Hepatocyte (in vitro differentiated cells): Measurements from ENCODE around the gene IKBKE. TPM values are rescaled to one million over a fixed set of nuclear protein-coding genes. Genes with fewer than 3 reads are reported as not detected.
A peak's percentile ranks its signal among the peaks of the same experiment; 100 is the strongest.

ENCODE experiments used
- DNase-seq: peaks from one replicate; pipeline ENCODE4 v3.0.0-alpha.2; 2016; ENCODE audit warnings: low spot score
- H2AFZ ChIP-seq: fragments of 200-600 bp; sonication (generic); 2 replicates; pipeline ENCODE4 v1.6.0; 2016; ENCODE audit warnings: antibody characterized with exemption, mild to moderate bottlenecking
- H3K27ac ChIP-seq: fragments of 200-600 bp; sonication (generic); 2 replicates; pipeline ENCODE4 v1.5.1; 2016; ENCODE audit warnings: mild to moderate bottlenecking
- H3K27me3 ChIP-seq: fragments of 200-600 bp; sonication (generic); 2 replicates; pipeline ENCODE4 v1.6.1; 2016
- H3K36me3 ChIP-seq: fragments of 200-600 bp; sonication (generic); replicated peaks from 2 replicates; pipeline ENCODE4 v1.5.1; 2016; ENCODE audit warnings: low read depth; ENCODE audit not compliant: insufficient read depth
- H3K4me1 ChIP-seq: fragments of 200-600 bp; sonication (generic); 2 replicates; pipeline ENCODE4 v1.5.1; 2016; ENCODE audit warnings: mild to moderate bottlenecking, moderate library complexity; ENCODE audit not compliant: insufficient read depth
- H3K4me2 ChIP-seq: fragments of 200-600 bp; sonication (generic); 2 replicates; pipeline ENCODE4 v1.6.0; 2016
- H3K4me3 ChIP-seq: fragments of 200-600 bp; sonication (generic); 2 replicates; pipeline ENCODE4 v1.5.1; 2016; ENCODE audit warnings: mild to moderate bottlenecking
- H3K79me2 ChIP-seq: fragments of 200-600 bp; sonication (generic); 2 replicates; pipeline ENCODE4 v1.6.0; 2017; ENCODE audit warnings: mild to moderate bottlenecking
- H3K9me2 ChIP-seq: fragments of 200-600 bp; sonication (generic); replicated peaks from 2 replicates; pipeline ENCODE4 v1.6.0; 2017; ENCODE audit warnings: mild to moderate bottlenecking; ENCODE audit not compliant: insufficient read depth
- H3K9me3 ChIP-seq: fragments of 200-600 bp; sonication (generic); 2 replicates; pipeline ENCODE4 v1.5.1; 2016; ENCODE audit warnings: low read depth, mild to moderate bottlenecking
- H4K20me1 ChIP-seq: fragments of 200-600 bp; sonication (generic); 2 replicates; pipeline ENCODE4 v1.6.0; 2016; ENCODE audit warnings: mild to moderate bottlenecking; ENCODE audit not compliant: insufficient read depth, poor library complexity, severe bottlenecking
- EZH2 ChIP-seq: fragments of 200-600 bp; sonication (generic); IDR thresholded peaks from 2 replicates; pipeline ENCODE4 v1.6.1; 2016; ENCODE audit warnings: antibody characterized with exemption, mild to moderate bottlenecking, borderline replicate concordance
- EZH2phosphoT487 ChIP-seq: fragments of 200-600 bp; sonication (generic); IDR thresholded peaks from one replicate; pipeline ENCODE4 v1.6.1; 2018; ENCODE audit warnings: antibody characterized with exemption, mild to moderate bottlenecking, low read depth, moderate library complexity; ENCODE audit not compliant: unreplicated experiment, severe bottlenecking
- WGBS: methylation state at CpG from one replicate; pipeline ENCODE4 v1.1.6; 2016; ENCODE audit warnings: low lambda C conversion rate; ENCODE audit errors: missing lambda C conversion rate; 5-methylcytosine and 5-hydroxymethylcytosine counted together
- polyA plus RNA-seq: library from polyadenylated mRNA; unstranded; fragments of >200 nt; fragmentation: Nextera tagmentation; extraction: Ambion mirVana; gene quantifications from 2 replicates; pipeline ENCODE4 v1.2.1, GENCODE V29; 2016
- total RNA-seq: library from RNA; depleted of rRNA; stranded (reverse); fragments of >200 nt; gene quantifications from 2 replicates; pipeline ENCODE4 v1.2.3, GENCODE V29; 2014
- TF ChIP-seq, protein P1 (sequence below): fragments of 200-600 bp; sonication (generic); IDR thresholded peaks from 2 replicates; pipeline ENCODE4 v1.5.1; 2016; ENCODE audit warnings: antibody characterized with exemption, mild to moderate bottlenecking; ENCODE audit not compliant: poor library complexity

Gene IKBKE
- total and polyA plus RNA-seq, 2 experiments from 2014 or later, result 5.9 to 6.4 TPM

DNA sequence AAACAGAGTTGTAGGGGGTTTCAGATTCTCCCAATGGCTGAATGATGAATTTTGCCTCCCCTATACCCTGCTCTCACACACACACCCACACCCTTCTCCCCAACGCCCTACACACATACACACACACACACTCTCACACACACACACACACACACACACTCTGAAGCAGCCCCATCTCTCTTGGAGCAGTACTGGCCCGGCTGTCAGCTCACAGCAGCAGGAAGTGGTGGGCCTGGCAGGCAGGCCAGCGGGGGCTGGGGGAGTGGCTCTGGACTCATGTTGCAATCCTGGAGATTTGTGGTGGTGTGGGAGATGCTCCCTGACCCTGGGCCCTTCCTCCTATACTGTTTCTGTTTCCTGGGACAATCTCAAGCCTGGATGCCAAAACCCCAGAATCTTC lies 2.2 kb downstream of the IKBKE start:
- no peak overlapping the region for H3K27ac ChIP-seq
- 60% methylated on average over 3 of the region's 3 CpGs for WGBS

DNA sequence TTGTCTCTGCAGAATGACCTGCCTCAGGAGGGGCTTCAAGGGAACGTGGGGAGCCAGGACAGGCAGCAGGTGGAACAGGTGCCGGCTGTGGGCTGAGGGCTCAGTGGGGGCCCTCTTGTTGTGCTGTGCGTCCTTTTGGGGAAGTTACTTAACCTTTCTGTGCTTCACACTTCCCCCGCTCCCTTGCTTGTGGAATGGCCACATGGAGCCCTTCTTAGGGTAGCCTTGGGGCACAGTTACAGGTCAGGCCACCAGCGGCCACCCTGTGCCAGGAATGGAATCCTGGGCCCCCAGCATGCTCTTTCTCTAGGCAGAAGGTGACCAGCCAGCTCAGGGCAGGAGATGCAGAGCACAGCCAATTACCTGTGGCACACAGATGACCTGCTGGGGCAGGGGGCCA lies 2.6 kb downstream of the IKBKE start:
- TF ChIP-seq EZH2phosphoT487 (no peak), EZH2 (no peak)
- TF ChIP-seq, protein P1, sequence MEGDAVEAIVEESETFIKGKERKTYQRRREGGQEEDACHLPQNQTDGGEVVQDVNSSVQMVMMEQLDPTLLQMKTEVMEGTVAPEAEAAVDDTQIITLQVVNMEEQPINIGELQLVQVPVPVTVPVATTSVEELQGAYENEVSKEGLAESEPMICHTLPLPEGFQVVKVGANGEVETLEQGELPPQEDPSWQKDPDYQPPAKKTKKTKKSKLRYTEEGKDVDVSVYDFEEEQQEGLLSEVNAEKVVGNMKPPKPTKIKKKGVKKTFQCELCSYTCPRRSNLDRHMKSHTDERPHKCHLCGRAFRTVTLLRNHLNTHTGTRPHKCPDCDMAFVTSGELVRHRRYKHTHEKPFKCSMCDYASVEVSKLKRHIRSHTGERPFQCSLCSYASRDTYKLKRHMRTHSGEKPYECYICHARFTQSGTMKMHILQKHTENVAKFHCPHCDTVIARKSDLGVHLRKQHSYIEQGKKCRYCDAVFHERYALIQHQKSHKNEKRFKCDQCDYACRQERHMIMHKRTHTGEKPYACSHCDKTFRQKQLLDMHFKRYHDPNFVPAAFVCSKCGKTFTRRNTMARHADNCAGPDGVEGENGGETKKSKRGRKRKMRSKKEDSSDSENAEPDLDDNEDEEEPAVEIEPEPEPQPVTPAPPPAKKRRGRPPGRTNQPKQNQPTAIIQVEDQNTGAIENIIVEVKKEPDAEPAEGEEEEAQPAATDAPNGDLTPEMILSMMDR, result no peak
- Histone ChIP-seq H2AFZ (no peak overlapping the region), H3K4me2 (no peak overlapping the region)

More for the DNA sequence above, 2.2 kb downstream of the IKBKE start:
- H3K9me3 ChIP-seq, result no peaks in the 10 kb centered on the region
- peak; percentile 30 for DNase-seq
- H3K79me2 ChIP-seq, result no peaks in the 10 kb centered on the region
- no peaks in the 10 kb centered on the region for H4K20me1 ChIP-seq
- no peaks in the 10 kb centered on the region for H3K36me3 ChIP-seq
- H3K4me3 ChIP-seq, result no peak overlapping the region
- no peak overlapping the region for H2AFZ ChIP-seq
- no peaks in the 10 kb centered on the region for H3K27me3 ChIP-seq
- H3K9me2 ChIP-seq, result no peaks in the 10 kb centered on the region
- peaks cover 11% of the 10 kb centered on the region for H3K4me1 ChIP-seq
- no peak for TF ChIP-seq EZH2
- TF ChIP-seq, protein P1, result no peak
- no peak for TF ChIP-seq EZH2phosphoT487
- no peak overlapping the region for H3K4me2 ChIP-seq

DNA sequence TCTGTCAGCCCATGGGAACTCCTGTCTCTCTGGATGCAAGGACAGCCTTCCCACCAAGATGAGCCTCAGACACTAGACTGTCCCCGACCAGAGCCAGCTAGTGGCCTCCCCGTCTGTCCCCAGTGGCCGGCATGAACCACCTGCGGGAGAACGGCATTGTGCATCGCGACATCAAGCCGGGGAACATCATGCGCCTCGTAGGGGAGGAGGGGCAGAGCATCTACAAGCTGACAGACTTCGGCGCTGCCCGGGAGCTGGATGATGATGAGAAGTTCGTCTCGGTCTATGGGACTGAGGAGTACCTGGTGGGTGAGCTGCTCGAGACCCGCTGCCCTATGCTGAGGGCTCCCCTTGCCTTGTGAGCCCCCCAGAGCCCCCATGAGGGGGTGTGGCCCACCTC lies 5.8 kb downstream of the IKBKE start:
- 93% methylated on average over 16 of the region's 17 CpGs for WGBS
- H3K27ac ChIP-seq, result no peak overlapping the region
- TF ChIP-seq, protein P1, result no peak
- TF ChIP-seq EZH2 (no peak), EZH2phosphoT487 (no peak)
- no peaks in the 10 kb centered on the region for H4K20me1 ChIP-seq
- no peaks in the 10 kb centered on the region for H3K27me3 ChIP-seq
- no peak overlapping the region for H3K4me3 ChIP-seq
- H3K9me3 ChIP-seq, result no peaks in the 10 kb centered on the region
- no peak overlapping the region for H2AFZ ChIP-seq
- H3K36me3 ChIP-seq, result no peaks in the 10 kb centered on the region
- no peak overlapping the region for H3K4me2 ChIP-seq
- no peaks in the 10 kb centered on the region for H3K9me2 ChIP-seq
- DNase-seq, result no peak
- H3K79me2 ChIP-seq, result no peaks in the 10 kb centered on the region
- H3K4me1 ChIP-seq, result no peaks in the 10 kb centered on the region

More for the DNA sequence above, 2.6 kb downstream of the IKBKE start:
- H3K36me3 ChIP-seq, result no peaks in the 10 kb centered on the region
- H3K79me2 ChIP-seq, result no peaks in the 10 kb centered on the region
- no peak for DNase-seq
- H3K27ac ChIP-seq, result no peak overlapping the region
- H3K9me2 ChIP-seq, result no peaks in the 10 kb centered on the region
- H4K20me1 ChIP-seq, result no peaks in the 10 kb centered on the region
- H3K9me3 ChIP-seq, result no peaks in the 10 kb centered on the region
- no peaks in the 10 kb centered on the region for H3K27me3 ChIP-seq
- H3K4me3 ChIP-seq, result no peak overlapping the region
- H3K4me1 ChIP-seq, result peaks cover 11% of the 10 kb centered on the region
- WGBS, result 56% methylated on average over 5 of the region's 5 CpGs

DNA sequence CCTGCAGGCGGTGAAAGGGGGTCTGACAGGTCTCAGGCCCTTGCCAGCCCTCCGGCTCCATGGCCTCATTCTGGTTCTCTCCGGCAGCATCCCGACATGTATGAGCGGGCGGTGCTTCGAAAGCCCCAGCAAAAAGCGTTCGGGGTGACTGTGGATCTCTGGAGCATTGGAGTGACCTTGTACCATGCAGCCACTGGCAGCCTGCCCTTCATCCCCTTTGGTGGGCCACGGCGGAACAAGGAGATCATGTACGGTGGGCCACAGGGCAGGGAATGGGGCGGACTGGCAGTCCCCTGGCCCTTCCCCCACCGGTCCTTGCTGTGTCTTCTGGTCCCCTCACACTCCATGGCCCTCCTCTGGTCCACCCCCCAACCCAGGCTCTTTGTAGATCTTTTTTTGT lies 6.3 kb downstream of the IKBKE start:
- no peak for DNase-seq
- Histone ChIP-seq H3K9me2 (no peaks in the 10 kb centered on the region), H3K36me3 (no peaks in the 10 kb centered on the region), H3K4me3 (no peak overlapping the region), H3K27me3 (no peaks in the 10 kb centered on the region), H3K4me2 (no peak overlapping the region), H3K27ac (no peak overlapping the region), H4K20me1 (no peaks in the 10 kb centered on the region), H3K79me2 (no peaks in the 10 kb centered on the region), H3K4me1 (no peaks in the 10 kb centered on the region), H3K9me3 (no peaks in the 10 kb centered on the region), H2AFZ (no peak overlapping the region)
- TF ChIP-seq EZH2, result no peak
- 97% methylated on average over 14 of the region's 14 CpGs for WGBS
